ENCODE measurements around the gene ANKRD33.

ANKRD33 gene

DNA sequence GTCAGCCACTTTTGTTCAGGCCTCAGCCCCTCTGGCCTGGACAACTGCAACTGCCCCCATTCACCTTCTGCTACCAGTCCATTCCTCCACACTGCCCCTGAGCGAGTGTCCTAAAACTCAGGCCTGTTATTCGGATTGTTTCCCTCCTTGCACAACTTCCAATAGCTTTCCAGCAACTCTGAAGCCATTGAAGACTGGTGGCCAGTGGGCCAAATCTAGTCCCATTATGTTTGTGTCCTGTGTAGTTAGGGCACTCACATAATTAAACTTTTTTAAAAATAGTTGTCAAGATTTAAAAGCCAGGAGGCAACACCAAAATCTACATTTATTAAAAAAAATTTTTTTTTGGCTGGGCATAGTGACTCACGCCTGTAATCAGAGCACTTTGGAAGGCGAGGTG lies 21.6 kb upstream of the ANKRD33 start:
- no peak for DNase-seq
- TF ChIP-seq GATA1 (IDR thresholded peaks at IDR 0.05; ENCODE audit: low read depth, low read length) (no peak), POLR2A (IDR thresholded peaks at IDR 0.05; ENCODE audit: low read length) (no peak)

DNA sequence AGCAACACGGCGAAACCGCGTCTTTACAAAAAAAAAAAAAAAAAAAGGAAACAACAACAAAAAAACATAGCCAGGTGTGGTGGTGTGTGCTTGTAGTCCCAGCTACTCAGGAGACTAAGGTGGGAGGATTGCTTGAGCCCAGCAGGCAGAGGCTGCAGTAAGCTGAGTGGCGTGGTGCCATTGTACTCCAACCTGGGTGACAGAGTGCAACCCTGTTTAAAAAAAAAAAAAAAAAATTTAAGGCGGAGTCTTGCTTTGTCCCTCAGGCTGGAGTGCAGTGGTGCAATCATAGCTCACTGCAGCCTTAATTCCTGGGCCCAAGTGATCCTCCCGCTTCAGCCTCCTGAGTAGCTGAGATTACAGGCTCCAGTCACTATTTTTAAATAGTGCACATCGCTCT lies 21.1 kb upstream of the ANKRD33 start:
- DNase-seq, result no peak
- TF ChIP-seq POLR2A (IDR thresholded peaks at IDR 0.05; ENCODE audit: low read length) (no peak), GATA1 (IDR thresholded peaks at IDR 0.05; ENCODE audit: low read depth, low read length) (no peak)

DNA sequence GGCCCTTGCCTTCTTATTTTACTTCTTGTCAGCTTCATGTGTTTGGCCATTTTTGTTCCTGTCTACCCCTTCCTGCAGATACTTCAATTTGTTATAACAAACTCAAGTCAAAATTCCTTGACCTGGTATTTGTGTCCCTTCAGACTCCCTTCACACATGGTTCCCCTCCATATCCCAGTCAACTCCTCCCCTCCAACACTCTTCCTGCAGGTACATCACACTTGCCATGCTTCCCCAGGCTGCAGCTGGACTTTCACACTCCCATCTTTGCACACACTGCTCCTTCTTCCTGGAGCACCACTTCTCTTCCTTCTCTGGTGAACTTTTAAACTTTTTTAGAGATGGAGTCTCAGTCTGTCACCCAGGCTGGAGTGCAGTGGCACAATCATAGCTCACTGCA lies 20.5 kb upstream of the ANKRD33 start:
- TF ChIP-seq POLR2A (IDR thresholded peaks at IDR 0.05; ENCODE audit: low read length) (no peak), GATA1 (IDR thresholded peaks at IDR 0.05; ENCODE audit: low read depth, low read length) (no peak)
- DNase-seq, result no peak

DNA sequence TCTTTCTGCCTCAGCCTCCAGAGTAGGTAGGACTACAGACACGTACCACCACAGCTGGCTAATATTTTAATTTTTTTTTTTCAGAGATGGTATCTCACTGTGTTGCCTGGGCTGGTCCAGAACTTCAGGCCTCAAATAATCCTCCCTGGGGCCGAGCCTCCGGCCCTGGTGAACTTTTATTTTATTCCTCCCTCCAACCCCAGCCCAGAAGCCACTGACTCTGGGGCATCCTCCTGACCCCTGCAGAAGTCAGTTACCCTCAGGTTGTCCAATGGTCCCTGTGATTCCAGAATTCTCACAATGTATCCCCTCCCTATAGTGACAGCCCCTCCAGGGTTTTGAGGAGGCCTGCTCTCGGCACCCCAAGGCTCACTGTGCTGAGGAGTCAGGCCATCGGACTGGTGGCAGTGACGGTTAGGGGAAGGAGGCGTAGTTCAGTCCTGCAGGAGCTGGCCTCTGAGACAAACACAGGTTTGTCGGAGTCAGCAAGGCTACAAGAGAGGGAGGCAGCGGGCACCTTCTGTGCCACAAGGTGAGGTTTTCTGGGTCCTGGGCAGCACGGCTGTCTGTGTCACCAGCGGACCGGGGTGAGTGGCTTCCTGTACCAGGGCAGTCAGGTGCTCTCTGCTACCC lies 20.0 kb upstream of the ANKRD33 start:
- TF ChIP-seq POLR2A (IDR thresholded peaks at IDR 0.05; ENCODE audit: low read length), result no peak
- TF ChIP-seq GATA1 (IDR thresholded peaks at IDR 0.05; ENCODE audit: low read depth, low read length), result no peak

DNA sequence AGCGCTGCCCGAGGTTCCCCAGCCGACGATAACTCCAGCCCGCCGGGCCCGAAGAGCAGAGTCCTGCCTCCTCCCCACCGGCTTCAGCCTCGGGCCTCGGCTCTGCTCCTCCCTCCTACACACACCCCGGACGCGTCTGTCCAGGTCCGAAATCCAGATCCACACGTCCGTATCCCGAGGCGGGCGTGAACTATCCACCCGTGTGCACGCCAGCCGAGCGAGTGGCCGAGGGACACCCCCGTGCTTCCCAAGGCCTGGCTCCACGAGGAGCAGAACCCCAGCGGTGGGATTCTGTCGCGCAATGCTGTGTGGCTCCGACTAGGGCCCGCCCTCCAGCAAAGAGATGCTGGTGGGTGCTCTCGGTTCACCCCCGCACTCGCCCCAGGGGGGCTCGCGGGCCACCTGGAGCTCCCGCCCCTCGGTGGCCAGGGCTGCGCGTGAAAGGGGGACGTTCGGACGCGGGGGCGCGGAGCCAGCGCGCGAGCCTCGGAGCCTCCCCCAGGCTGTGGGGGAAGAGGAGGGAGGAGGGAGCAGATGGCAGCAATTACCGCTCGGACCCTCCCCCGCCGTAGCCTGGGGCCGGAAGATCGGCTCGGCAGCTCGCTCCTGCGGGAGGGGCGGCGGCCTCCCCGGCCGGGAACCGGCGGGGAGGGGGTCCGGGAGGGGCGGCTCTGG lies 18.9 kb upstream of the ANKRD33 start:
- DNase-seq, result no peak
- TF ChIP-seq POLR2A (IDR thresholded peaks at IDR 0.05; ENCODE audit: low read length), result no peak
- TF ChIP-seq GATA1 (IDR thresholded peaks at IDR 0.05; ENCODE audit: low read depth, low read length), result no peak

More for the DNA sequence above, 20.0 kb upstream of the ANKRD33 start:
- no peak for DNase-seq

DNA sequence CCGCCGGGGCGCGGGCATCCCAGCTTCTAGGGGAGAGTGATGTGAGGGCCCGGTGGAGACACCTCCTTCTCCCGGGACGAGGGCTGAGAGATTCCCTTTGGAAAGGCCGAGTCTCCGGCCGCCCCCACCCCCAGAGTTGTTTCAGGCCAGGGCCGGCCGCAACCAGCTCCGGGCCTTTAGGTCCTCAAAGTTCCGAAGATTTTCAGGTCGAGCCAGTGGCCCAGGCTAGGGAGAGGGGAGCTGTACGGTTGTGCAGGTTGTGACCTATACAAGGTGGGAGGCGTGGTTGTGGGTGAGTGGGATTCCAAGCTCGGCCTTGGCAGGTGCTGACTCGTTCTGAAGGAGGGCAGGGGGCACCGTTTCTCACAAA lies 18.4 kb upstream of the ANKRD33 start:
- no peak for DNase-seq
- TF ChIP-seq GATA1 (IDR thresholded peaks at IDR 0.05; ENCODE audit: low read depth, low read length), result no peak
- TF ChIP-seq POLR2A (IDR thresholded peaks at IDR 0.05; ENCODE audit: low read length), result no peak

DNA sequence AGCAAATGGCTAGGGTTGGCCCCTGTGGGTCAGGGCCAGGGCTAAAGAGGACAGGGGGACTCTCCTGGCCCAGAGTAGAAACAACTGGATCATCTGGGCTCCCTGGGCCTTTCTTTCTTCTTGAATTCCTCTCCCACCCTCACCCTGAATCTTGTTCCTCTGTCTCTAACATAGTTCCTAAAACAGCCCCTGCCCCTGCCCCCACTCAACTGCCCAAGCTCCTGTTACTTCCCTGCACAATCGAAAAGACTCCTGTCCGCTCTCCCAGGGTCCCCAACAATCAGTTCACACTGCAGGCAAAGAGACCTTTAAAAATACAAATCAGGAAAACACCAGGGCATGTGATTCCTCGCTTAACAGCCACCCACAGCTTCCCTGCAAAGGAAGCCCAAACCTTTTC lies 18.0 kb upstream of the ANKRD33 start:
- no peak for TF ChIP-seq POLR2A (IDR thresholded peaks at IDR 0.05; ENCODE audit: low read length)
- no peak for TF ChIP-seq GATA1 (IDR thresholded peaks at IDR 0.05; ENCODE audit: low read depth, low read length)
- no peak for DNase-seq

DNA sequence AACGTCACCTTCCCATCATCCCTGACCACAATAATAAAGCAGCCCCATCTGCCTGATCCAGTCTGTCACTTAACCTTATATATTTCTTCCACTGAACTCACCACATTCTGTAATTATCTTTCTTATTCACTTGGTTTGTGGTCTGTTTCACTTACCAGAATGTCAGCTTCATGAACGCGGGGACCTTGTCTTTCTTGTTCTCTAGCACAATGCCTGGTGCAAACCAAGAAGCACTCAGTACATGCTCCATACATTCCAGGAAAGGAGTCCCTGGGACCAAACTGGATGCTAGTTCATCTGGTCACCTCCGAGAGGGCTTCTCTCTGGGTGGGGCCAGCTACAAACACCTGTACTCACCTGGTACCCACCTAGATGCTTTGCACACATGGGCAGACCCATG lies 17.4 kb upstream of the ANKRD33 start:
- DNase-seq, result no peak

DNA sequence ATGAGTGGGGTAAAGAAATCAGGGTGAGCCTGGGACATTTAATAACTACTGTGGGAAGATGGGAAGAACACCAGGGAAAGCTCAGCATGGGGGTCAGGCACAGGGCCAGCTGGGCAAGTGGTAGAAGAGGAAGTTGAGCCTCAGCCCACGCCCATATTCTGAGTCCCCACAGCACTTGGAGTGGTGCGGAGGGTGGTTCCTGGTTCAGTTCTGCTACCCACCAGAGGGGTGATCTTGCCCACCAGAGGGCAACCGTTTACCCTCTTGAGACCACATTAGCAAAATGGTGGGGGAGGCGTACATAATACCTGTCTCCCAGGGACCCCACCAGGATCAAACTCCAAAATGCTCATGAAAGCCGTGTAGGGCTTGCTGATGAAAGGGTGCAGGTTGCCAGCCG lies 16.8 kb upstream of the ANKRD33 start:
- DNase-seq, result no peak
- TF ChIP-seq POLR2A (IDR thresholded peaks at IDR 0.05; ENCODE audit: low read length) (no peak), GATA1 (IDR thresholded peaks at IDR 0.05; ENCODE audit: low read depth, low read length) (no peak)

More for the DNA sequence above, 17.4 kb upstream of the ANKRD33 start:
- TF ChIP-seq GATA1 (IDR thresholded peaks at IDR 0.05; ENCODE audit: low read depth, low read length), result no peak
- no peak for TF ChIP-seq POLR2A (IDR thresholded peaks at IDR 0.05; ENCODE audit: low read length)

DNA sequence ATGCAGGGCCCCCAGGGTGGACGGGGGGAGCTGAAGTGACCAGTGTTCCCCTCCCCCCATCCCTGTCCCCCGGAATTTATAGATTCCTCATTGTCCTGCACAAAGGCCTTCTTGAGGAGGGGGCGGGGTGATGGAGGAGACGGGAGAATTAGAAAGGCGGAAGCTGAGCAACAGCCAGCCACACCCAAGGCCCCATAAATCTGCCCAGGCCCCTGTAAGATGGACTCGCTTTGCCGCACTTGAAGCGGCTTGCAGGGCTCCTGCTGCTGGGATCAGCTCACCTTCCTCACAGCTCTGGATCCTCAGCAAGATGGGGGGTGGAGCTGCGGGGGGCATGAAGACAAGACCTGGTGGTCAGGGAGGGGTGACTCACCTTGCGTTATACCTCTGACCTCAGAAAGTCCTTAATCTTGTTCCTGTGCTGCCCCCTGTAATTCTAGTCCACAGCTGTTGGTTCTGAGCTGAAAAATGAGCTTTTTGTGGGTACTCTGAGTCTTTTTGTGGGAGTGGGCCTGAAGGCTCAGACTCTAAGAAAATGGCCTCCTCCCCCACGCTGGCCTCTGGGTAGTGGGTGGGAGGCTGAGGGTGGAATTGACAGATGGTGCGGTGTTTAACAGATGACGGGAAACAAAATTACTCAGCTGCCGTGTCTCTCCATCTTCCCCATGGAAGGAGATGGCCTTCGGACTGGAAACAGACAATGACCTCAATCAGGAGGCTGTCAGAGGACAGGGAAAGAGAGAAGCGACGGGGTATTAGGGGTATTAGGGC lies 15.8 kb upstream of the ANKRD33 start:
- DNase-seq, result no peak
- no peak for TF ChIP-seq POLR2A (IDR thresholded peaks at IDR 0.05; ENCODE audit: low read length)
- no peak for TF ChIP-seq GATA1 (IDR thresholded peaks at IDR 0.05; ENCODE audit: low read depth, low read length)

DNA sequence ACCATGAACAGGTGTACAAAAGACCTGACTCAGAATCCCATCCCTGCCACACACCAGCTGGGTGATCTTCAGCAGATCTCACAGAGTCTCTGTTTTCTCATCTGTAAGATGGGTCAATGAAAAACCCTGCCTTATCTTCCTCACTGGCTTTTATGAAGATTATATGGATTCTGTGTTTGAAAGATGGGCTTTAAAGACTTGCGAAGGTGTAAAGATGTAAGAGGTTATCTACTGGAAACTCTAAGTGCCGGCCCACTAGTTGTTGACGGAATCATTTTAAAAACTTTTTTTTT lies 15.3 kb upstream of the ANKRD33 start:
- TF ChIP-seq GATA1 (IDR thresholded peaks at IDR 0.05; ENCODE audit: low read depth, low read length), result no peak
- TF ChIP-seq POLR2A (IDR thresholded peaks at IDR 0.05; ENCODE audit: low read length), result no peak
- DNase-seq, result no peak

DNA sequence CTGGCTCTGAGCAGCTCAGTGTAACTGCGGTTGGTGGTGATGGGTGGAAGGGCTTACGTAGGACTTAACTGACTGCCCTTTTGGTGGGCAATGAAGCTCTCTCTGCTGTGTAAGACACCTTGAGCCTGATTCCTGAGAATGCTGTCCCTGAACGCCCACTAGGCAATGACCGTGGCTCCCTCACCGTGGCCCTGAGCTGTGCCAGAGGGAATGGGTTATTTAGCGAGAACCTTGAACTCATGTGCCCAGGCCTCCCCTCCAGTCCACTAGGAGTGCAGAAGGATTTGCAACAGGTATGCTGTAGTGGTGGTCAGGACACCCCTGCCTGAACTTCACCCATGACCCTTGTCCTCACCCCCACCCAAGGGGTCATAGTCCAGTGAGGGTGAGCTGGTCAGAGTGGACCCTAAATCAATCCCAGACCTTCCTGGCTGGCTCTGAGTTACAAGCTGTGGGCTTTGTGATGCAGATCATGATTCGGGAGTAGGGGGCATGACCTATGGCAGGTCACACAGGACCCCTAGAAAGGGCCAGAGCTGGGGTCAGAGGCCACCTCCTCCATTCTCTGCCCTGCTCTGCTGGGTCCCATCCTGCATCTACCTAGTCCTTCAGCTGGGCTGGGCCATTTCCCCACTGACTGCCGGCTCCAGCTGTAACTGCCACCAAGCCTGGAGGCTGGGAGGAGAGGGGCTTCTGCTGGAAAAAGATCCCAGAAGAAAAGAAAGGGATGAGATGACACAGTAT lies 14.5 kb upstream of the ANKRD33 start:
- no peak for DNase-seq
- no peak for TF ChIP-seq POLR2A (IDR thresholded peaks at IDR 0.05; ENCODE audit: low read length)
- TF ChIP-seq GATA1 (IDR thresholded peaks at IDR 0.05; ENCODE audit: low read depth, low read length), result no peak

DNA sequence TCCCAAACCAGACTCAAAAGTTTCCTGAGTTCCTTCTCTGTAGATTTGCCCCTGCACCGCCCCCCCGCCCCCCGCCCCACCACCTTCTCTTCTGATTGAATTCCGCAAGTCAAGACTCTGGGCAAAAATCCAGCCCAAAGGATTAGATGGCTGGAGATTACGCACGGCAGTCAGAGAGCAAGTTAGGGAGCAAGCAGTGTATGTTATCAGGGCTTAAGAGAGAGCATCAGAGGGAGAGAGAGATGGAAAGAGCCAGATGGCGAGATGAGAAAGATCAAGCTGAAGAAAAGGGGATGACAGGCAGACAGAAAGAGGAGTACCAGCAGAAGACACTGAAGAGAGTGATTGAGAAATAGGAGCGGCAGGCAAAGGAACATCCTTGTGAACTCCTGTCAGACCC lies 13.9 kb upstream of the ANKRD33 start:
- DNase-seq, result no peak
- TF ChIP-seq POLR2A (IDR thresholded peaks at IDR 0.05; ENCODE audit: low read length), result no peak
- TF ChIP-seq GATA1 (IDR thresholded peaks at IDR 0.05; ENCODE audit: low read depth, low read length), result no peak

DNA sequence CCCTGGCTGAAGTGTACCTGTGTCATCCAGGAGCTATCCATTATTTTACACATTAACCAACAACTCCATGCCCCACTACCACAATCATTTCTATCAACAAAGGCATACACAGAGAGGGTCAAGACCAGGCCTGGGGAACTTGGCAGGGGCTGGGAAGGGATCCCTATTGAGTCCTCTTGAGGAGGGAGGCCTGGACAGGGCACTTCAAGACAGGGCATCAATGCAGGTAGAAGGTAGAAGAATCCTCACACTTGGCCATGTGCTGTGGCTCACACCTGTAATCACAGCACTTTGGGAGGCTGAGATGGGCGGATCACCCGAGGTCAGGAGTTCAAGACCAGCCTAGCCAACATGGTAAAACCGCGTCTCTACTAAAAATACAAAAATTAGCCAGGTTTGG lies 13.4 kb upstream of the ANKRD33 start:
- TF ChIP-seq GATA1 (IDR thresholded peaks at IDR 0.05; ENCODE audit: low read depth, low read length), result no peak
- TF ChIP-seq POLR2A (IDR thresholded peaks at IDR 0.05; ENCODE audit: low read length), result no peak

More for the DNA sequence above, 13.4 kb upstream of the ANKRD33 start:
- DNase-seq, result no peak

Data from erythroblast (primary cell).